H1 (cell line): ENCODE data around the gene MCCD1. TPM values are rescaled to one million over a fixed set of nuclear protein-coding genes. Genes with fewer than 3 reads are reported as not detected.

Experiments
- CTCF ChIA-PET: fragments of 300-600 bp; sonication (Branson Sonifier 250); formaldehyde crosslinking; loops from one replicate; lab custom pipeline; 2021; ENCODE audit not compliant: partially characterized antibody; lab: Charles Lee
- POLR2A ChIA-PET: fragments of 300-600 bp; sonication (Branson Sonifier 250); formaldehyde crosslinking; loops from one replicate; lab custom pipeline; 2021; ENCODE audit warnings: inconsistent platforms; ENCODE audit not compliant: partially characterized antibody; lab: Charles Lee
- DNase-seq, 2 experiments: peaks; one replicate each; pipeline versions ENCODE4 v3.0.0 to v3.0.0-alpha.2; 2010 to 2022; ENCODE audit warnings: low spot score in 2 of 2, low read depth in 1 of 2, mixed read lengths in 1 of 2
- FAIRE-seq: peaks from 2 replicates; lab custom pipeline; 2011; peaks lifted over from hg19 to GRCh38; lab: Jason Lieb, UNC
- H2AFZ ChIP-seq: 2 replicates; pipeline ENCODE4 v1.8.1; 2012; ENCODE audit warnings: low read length, inconsistent platforms
- H2AK5ac ChIP-seq: 2 replicates; pipeline ENCODE4 v1.6.1; 2013; ENCODE audit warnings: low read depth, low read length
- H2BK120ac ChIP-seq: replicated peaks from 2 replicates; pipeline ENCODE3; 2013; ENCODE audit warnings: low read depth, low read length, inconsistent platforms
- H2BK12ac ChIP-seq: 2 replicates; pipeline ENCODE4 v1.6.1; 2013; ENCODE audit warnings: low read depth, low read length
- H2BK15ac ChIP-seq: 2 replicates; pipeline ENCODE4 v1.6.1; 2013; ENCODE audit warnings: low read length
- H2BK20ac ChIP-seq: 2 replicates; pipeline ENCODE4 v1.6.1; 2013; ENCODE audit warnings: low read length
- H2BK5ac ChIP-seq: 2 replicates; pipeline ENCODE4 v1.6.1; 2013; ENCODE audit warnings: low read depth, low read length
- H3K14ac ChIP-seq: 2 replicates; pipeline ENCODE4 v1.6.1; 2013; ENCODE audit warnings: inconsistent platforms; ENCODE audit not compliant: insufficient read length
- H3K18ac ChIP-seq: 2 replicates; pipeline ENCODE4 v1.6.1; 2013; ENCODE audit warnings: low read length; ENCODE audit errors: extremely low read depth
- H3K23ac ChIP-seq: 2 replicates; pipeline ENCODE4 v1.6.1; 2013; ENCODE audit warnings: inconsistent platforms; ENCODE audit not compliant: insufficient read length
- H3K23me2 ChIP-seq: 2 replicates; pipeline ENCODE4 v1.6.1; 2013; ENCODE audit warnings: low read depth, low read length
- H3K27ac ChIP-seq: 2 replicates; pipeline ENCODE4 v1.6.1; 2011; ENCODE audit warnings: low read depth, low read length, inconsistent platforms
- H3K27me3 ChIP-seq, 4 experiments: replicated peaks in 1 of 4; 1 replicate in 1 of 4; 2 replicates in 3 of 4; pipeline versions ENCODE4 v1.6.1 to v1.8.1; 2011 to 2013; ENCODE audit warnings: low read length in 3 of 4, mild to moderate bottlenecking in 3 of 4, inconsistent platforms in 2 of 4, mixed read lengths in 2 of 4, moderate library complexity in 1 of 4; ENCODE audit not compliant: control insufficient read depth in 3 of 4, insufficient read depth in 3 of 4; ENCODE audit errors: extremely low read depth in 1 of 4
- H3K36me3 ChIP-seq, 4 experiments: 2 replicates each; pipeline versions ENCODE4 v1.6.1 to v1.8.1; 2011 to 2013; ENCODE audit warnings: mild to moderate bottlenecking in 4 of 4, low read length in 3 of 4, moderate library complexity in 2 of 4, control low read depth in 1 of 4, inconsistent platforms in 1 of 4; ENCODE audit not compliant: insufficient read depth in 4 of 4, control insufficient read depth in 2 of 4
- H3K4ac ChIP-seq: replicated peaks from 2 replicates; pipeline ENCODE3; 2013; ENCODE audit warnings: low read length, low read depth, mixed read lengths, inconsistent platforms; ENCODE audit not compliant: insufficient read length
- H3K4me1 ChIP-seq, 4 experiments: replicated peaks in 1 of 4; 1 replicate in 1 of 4; 2 replicates in 3 of 4; pipeline versions ENCODE4 v1.6.1 to v1.8.1; 2011 to 2013; ENCODE audit warnings: low read length in 3 of 4, inconsistent platforms in 2 of 4, mixed read lengths in 1 of 4; ENCODE audit not compliant: insufficient read depth in 4 of 4, control insufficient read depth in 3 of 4
- H3K4me2 ChIP-seq, 2 experiments: 2 replicates each; pipeline versions ENCODE4 v1.6.1 to v1.8.1; 2011 to 2013; ENCODE audit warnings: low read depth in 2 of 2, low read length in 2 of 2, control low read depth in 1 of 2, inconsistent platforms in 1 of 2, mild to moderate bottlenecking in 1 of 2; ENCODE audit not compliant: insufficient read depth in 1 of 2
- H3K4me3 ChIP-seq, 4 experiments: fragments of 200-600, 300-600 bp in 1 of 4; sonication (generic), shearing (Covaris generic), sonication (Bioruptor Twin) in 1 of 4; 2 replicates each; pipeline versions ENCODE4 v1.5.1 to v1.8.1; 2011 to 2016; ENCODE audit warnings: low read length in 4 of 4, low read depth in 3 of 4, control low read depth in 2 of 4, inconsistent platforms in 2 of 4, mild to moderate bottlenecking in 2 of 4, mixed read lengths in 1 of 4, moderate library complexity in 1 of 4; ENCODE audit not compliant: insufficient read depth in 2 of 4; ENCODE audit errors: extremely low read depth in 1 of 4
- H3K56ac ChIP-seq: replicated peaks from 2 replicates; pipeline ENCODE3; 2013; ENCODE audit warnings: low read depth, mild to moderate bottlenecking, mixed read lengths, low read length, inconsistent platforms; ENCODE audit not compliant: insufficient read length
- H3K79me1 ChIP-seq: 2 replicates; pipeline ENCODE4 v1.6.1; 2013; ENCODE audit warnings: low read depth, low read length, control low read depth
- H3K79me2 ChIP-seq, 2 experiments: 2 replicates each; pipeline versions ENCODE4 v1.6.1 to v1.8.1; 2012 to 2013; ENCODE audit warnings: low read length in 2 of 2, mild to moderate bottlenecking in 2 of 2, inconsistent platforms in 1 of 2; ENCODE audit not compliant: insufficient read depth in 2 of 2, control insufficient read depth in 1 of 2
- H3K9ac ChIP-seq, 4 experiments: replicated peaks in 1 of 4; 1 replicate in 1 of 4; 2 replicates in 3 of 4; pipeline versions ENCODE4 v1.6.1 to v1.8.1; 2011 to 2013; ENCODE audit warnings: low read depth in 3 of 4, low read length in 3 of 4, control low read depth in 2 of 4, mild to moderate bottlenecking in 2 of 4, moderate library complexity in 2 of 4, inconsistent platforms in 1 of 4; ENCODE audit errors: extremely low read depth in 1 of 4
- H3K9me3 ChIP-seq, 2 experiments: 2 replicates each; pipeline versions ENCODE4 v1.6.1 to v1.8.1; 2012 to 2013; ENCODE audit warnings: mild to moderate bottlenecking in 2 of 2, moderate library complexity in 2 of 2, control low read depth in 1 of 2, inconsistent platforms in 1 of 2, low read depth in 1 of 2, low read length in 1 of 2, mixed read lengths in 1 of 2; ENCODE audit not compliant: insufficient read depth in 2 of 2
- H4K20me1 ChIP-seq, 2 experiments: replicated peaks in 1 of 2; 2 replicates each; pipeline versions ENCODE3 to v1.8.1; 2011 to 2013; ENCODE audit warnings: inconsistent platforms in 2 of 2, low read length in 2 of 2, mild to moderate bottlenecking in 1 of 2; ENCODE audit not compliant: insufficient read depth in 2 of 2, control insufficient read depth in 1 of 2
- H4K5ac ChIP-seq: 2 replicates; pipeline ENCODE4 v1.6.1; 2013; ENCODE audit warnings: low read length, low read depth, mixed read lengths, inconsistent platforms; ENCODE audit not compliant: insufficient read length
- H4K8ac ChIP-seq: 2 replicates; pipeline ENCODE4 v1.8.0; 2013; ENCODE audit warnings: mild to moderate bottlenecking, moderate library complexity, low read length, inconsistent platforms; ENCODE audit not compliant: insufficient read depth; ENCODE audit errors: extremely low read depth
- H4K91ac ChIP-seq: replicated peaks from 2 replicates; pipeline ENCODE3; 2013; ENCODE audit warnings: low read length, mixed read lengths, inconsistent platforms; ENCODE audit not compliant: insufficient read length
- CHD2 ChIP-seq: IDR thresholded peaks from 2 replicates; pipeline ENCODE4 v1.6.1; 2012; ENCODE audit warnings: low read length, improper control_type of control experiment
- KDM1A ChIP-seq: fragments of 200-600, 300-600 bp; sonication (generic); IDR thresholded peaks from 2 replicates; pipeline ENCODE4 v1.7.1; 2016; ENCODE audit warnings: mild to moderate bottlenecking, low read length, borderline replicate concordance
- NRF1 ChIP-seq: IDR thresholded peaks from 2 replicates; pipeline ENCODE4 v1.6.1; 2011; ENCODE audit warnings: mild to moderate bottlenecking, low read depth, low read length, improper control_type of control experiment
- RFX5 ChIP-seq: IDR thresholded peaks from 2 replicates; pipeline ENCODE4 v1.6.1; 2011; ENCODE audit warnings: low read depth, low read length, improper control_type of control experiment, borderline replicate concordance
- WGBS, 2 experiments: shearing (Covaris generic) in 1 of 2; methylation state at CpG; one replicate each; pipeline versions ENCODE4 v1.1.6 to v1.1.7; 2013 to 2015; ENCODE audit warnings: low lambda C conversion rate in 2 of 2, mixed read lengths in 2 of 2, inconsistent platforms in 1 of 2, low coverage in 1 of 2, missing lambda C conversion rate in 1 of 2; ENCODE audit not compliant: insufficient replicate concordance in 2 of 2, insufficient coverage in 1 of 2, insufficient read length in 1 of 2; ENCODE audit errors: extremely low coverage in 1 of 2, missing lambda C conversion rate in 1 of 2; 5-methylcytosine and 5-hydroxymethylcytosine counted together
- polyA plus RNA-seq, 7 experiments: library from polyadenylated mRNA; depleted of rRNA in 3 of 7; stranded (reverse) in 5 of 7; unstranded in 2 of 7; fragments of >200 nt in 5 of 7; fragments of 200-250 nt in 2 of 7; gene quantifications; 1 replicate in 5 of 7; 2 replicates in 1 of 7; 4 replicates in 1 of 7; pipeline versions ENCODE4 v1.2.1 to v1.2.3, GENCODE V29; 2011 to 2013; ENCODE audit warnings: missing spikeins in 2 of 7, mixed read lengths in 2 of 7
- total RNA-seq: library from RNA; stranded (reverse); fragmentation: NEBNext Ultra II Directional; extraction: Animal tissue kit (Norgen Biotek cat#: 25700); gene quantifications from 2 replicates; pipeline ENCODE4 v1.2.1, GENCODE V29; 2021

The MCCD1 gene
- total and polyA plus RNA-seq, 2 of the 8 experiments (the other 6 are each of a cell fraction or from before 2014, with no cell fraction given), result not detected

GRCh38 chr6:31483392-31483791 is 45.4 kb upstream of the MCCD1 start:
- no peak overlapping the region for H3K4me3 ChIP-seq
- 63% methylated on average over 2 of the region's 2 CpGs; no CpG with 5 or more reads in 1 of the 2 experiments for WGBS, 2 experiments
- H3K4me2 ChIP-seq, result no peak overlapping the region
- ChIA-PET CTCF (interaction anchor here (0.9 to 2.2 kb wide), 5 partner anchors 9 to 115 kb away, joined by 3 to 10 read pairs (median 3); no protein-coding TSS in a partner anchor), POLR2A (interaction anchor here (1.0 kb wide), 1 partner anchor 14 kb away, joined by 3 read pairs; the partner anchor contains the start of gene MICB)
- no peak overlapping the region for H2BK20ac ChIP-seq
- no peaks in the 10 kb centered on the region for H3K4me1 ChIP-seq
- no peaks in the 10 kb centered on the region for H3K23me2 ChIP-seq
- TF ChIP-seq KDM1A, result no peak
- TF ChIP-seq RFX5, result no peak
- TF ChIP-seq CHD2, result no peak
- TF ChIP-seq NRF1, result no peak
- H2BK12ac ChIP-seq, result no peak overlapping the region
- H2AK5ac ChIP-seq, result no peak overlapping the region
- no peak overlapping the region for H3K56ac ChIP-seq
- H3K27ac ChIP-seq, result no peak overlapping the region
- no peaks in the 10 kb centered on the region; a peak in 1 of 7 replicates for H3K27me3 ChIP-seq
- no peak overlapping the region for H2AFZ ChIP-seq
- H2BK15ac ChIP-seq, result no peak overlapping the region
- no peak for DNase-seq
- no peaks in the 10 kb centered on the region for H3K9me3 ChIP-seq
- H4K20me1 ChIP-seq, result no peaks in the 10 kb centered on the region
- no peak overlapping the region for H2BK5ac ChIP-seq
- no peak for FAIRE-seq
- no peaks in the 10 kb centered on the region for H3K79me1 ChIP-seq
- H3K18ac ChIP-seq, result no peak overlapping the region
- H3K23ac ChIP-seq, result no peak overlapping the region
- no peak overlapping the region for H4K5ac ChIP-seq
- H3K79me2 ChIP-seq, result no peaks in the 10 kb centered on the region
- no peak overlapping the region for H2BK120ac ChIP-seq
- no peaks in the 10 kb centered on the region for H3K36me3 ChIP-seq
- no peak overlapping the region for H4K91ac ChIP-seq
- no peak overlapping the region for H3K14ac ChIP-seq
- no peak overlapping the region for H3K9ac ChIP-seq
- H4K8ac ChIP-seq, result no peak overlapping the region
- no peak overlapping the region for H3K4ac ChIP-seq
